GM18873 (cell line): ENCODE data around the gene PDAP1.
"Not testable (repeated sequence)": the region's sequence is repeated elsewhere in the genome, so short reads cannot be mapped to it uniquely, and the experiment has no call there.

ENCODE experiments used
- ATAC-seq: cut with Tn5 transposase; IDR thresholded peaks from one replicate; pipeline ENCODE4 v1.9.1; 2021; ENCODE audit warnings: mild to moderate bottlenecking, moderate library complexity, moderate number of reproducible peaks; ENCODE audit not compliant: unreplicated experiment, low FRiP score

PDAP1 gene, protein sequence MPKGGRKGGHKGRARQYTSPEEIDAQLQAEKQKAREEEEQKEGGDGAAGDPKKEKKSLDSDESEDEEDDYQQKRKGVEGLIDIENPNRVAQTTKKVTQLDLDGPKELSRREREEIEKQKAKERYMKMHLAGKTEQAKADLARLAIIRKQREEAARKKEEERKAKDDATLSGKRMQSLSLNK

DNA sequence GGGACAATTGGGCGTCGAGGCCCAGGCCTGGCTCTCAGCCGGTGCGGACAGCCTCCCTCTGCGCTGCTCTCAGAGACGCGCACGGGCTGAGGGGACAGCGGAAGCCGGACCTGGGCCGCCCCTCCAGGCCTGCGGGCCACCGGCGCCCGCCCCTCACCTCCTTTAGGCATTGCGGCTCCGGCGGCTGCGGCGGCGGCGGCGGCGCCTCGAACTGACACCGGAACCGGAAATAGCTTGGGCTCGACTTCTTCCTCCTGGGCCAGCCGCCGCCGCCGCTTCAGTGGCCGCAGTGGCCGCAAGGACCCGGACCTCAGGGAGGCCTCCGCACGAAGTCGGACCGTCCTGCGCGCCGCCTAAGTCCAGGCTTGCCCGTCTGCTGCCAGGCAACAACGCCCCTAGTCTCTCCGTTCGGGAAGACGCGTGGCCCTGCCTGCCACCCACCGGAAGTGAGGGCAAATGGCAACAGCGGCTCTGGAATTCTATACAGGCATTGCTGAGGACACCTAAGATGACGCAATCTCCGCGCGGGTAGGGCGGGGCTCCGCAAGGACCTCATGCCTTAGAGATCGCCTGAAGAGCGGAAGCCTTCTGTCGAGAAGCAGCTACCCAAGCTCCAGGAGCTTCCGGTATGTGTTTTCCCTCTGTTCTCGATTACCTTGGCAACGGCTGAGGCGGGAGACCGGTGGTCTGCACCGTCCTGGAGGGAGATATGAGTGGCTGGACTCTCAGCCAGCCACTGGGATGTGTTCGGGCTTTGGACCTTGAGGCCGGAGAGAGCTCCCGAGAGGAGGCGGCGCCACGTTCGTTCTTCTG, at the start of gene PDAP1, which contains the start of gene BUD31:
TSS of gene PDAP1 (minus strand) at position 219 of the 813 bp plus-strand sequence. CDS start at position 170, 49 bp downstream.
TSS of gene BUD31 (plus strand) at position 591 of the 813 bp plus-strand sequence. CDS start 2,124 bp downstream, outside the sequence.
- ATAC-seq, result peak; percentile 70

DNA sequence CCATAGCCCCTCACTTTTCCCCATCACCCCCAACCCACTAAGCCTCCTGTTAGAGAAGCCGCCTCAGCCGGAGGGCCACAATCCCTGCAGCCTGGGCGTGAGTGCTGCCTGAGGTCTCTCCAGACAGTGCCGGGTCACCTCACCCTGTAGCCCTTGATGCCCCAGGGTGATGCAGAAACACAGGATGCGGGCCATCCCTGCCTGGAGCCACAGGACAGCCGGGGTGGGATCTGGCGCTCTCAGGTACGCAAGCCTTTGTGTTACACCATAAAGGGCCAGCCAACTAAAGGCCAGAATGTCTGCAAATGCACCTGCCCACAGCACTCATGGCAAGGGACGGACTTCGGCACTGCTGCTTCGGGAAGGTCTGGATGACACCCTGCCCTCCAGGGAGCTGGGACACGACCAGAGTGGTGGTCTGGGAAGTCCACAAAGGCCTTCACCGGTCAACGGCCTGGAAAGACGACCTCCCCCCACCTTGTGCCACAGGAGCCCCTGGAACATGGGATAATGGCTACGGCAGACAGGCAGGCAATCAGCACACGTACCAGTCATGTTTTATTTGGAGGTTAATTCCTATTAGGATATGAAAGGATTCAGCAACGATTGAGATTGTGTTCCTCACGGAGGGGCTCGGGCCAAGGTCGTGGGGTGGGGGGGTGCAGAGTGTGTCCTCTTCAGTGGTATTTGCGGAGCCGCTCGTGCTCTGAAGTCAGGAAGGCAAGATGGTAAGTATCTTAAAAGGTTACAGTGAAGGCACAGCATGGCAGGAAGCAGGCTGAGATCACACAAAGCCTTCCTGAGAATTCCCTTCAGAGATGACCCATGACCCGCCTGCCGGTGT, 49.5 kb upstream of the PDAP1 start:
- ATAC-seq, result no peak

DNA sequence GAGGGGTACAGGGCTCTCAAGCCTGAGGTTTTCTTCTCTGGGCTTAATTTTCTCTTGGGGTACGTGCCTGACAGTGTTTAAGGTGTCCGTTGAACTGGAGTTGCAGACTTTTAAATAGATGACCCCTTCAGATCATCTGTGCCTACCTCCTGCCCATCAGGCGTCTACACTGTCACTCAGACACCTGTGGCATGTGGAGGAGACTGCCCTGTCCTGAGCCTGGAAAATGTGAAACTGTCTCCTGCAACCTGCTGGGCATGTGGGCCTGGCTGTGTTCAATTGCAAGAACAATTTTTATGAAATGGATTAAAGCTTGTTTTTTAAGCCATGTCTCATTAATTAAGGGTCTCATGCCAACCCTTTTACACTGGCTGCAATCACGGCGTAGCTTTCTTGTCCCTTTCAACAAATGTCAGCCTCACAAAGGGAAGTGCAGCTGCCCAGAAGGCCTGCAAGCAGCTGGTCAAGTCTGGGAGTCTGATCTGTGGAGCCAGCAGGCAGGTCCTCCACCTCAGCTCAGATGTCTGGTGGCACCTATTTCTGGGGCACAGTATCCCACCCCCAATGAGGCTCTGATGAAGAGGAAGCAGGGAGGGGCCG, 48.8 kb upstream of the PDAP1 start:
- no peak for ATAC-seq

- no peak for ATAC-seq
Measured at GRCh38 chr7:99456288-99456687, 47.9 kb upstream of the PDAP1 start.

DNA sequence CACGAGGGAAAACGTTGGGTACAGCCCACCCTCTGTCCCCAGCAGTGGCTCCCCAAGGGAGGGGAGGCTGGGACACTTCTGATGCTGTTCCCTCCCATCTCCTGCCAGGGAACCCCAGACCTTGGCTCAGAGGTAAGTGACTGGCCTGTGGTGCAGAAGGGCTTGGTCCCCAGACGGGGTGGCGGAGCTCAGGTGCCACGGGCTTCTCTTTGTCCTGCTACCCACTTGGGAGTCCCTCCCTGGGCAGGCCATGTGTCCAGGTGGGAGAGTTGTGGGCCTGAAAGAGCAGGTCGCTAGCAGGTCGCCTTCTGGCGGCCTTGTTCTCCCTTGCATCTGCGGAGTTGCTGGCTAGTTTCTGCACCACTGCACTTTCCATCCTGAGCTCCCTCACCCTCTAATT, 47.5 kb upstream of the PDAP1 start:
- no peak for ATAC-seq

GRCh38 chr7:99453105-99453504, 44.7 kb upstream of the PDAP1 start:
- ATAC-seq, result no peak

DNA sequence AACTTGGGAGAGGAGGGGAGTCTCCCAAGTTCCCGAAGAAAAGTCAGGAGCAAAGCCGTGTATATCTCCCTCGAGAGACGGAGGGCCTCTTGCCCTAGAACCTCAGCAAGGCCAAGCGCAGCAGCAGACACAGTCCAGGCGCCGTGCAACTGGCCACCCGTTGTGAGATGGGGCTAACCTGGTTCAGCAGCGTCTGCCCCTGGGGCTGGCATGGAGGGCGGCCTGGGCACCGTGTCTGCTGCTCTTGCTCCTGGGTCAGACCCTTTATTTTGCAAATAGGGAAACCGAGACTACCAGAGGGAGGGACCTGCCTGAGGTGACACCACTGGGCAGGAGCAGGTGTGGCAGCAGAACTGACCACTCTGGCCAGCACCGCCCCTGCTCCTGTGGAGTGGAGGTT, 44.1 kb upstream of the PDAP1 start:
- ATAC-seq, result no peak

GRCh38 chr7:99451936-99452335, 43.5 kb upstream of the PDAP1 start:
- ATAC-seq, result no peak

- ATAC-seq, result no peak
Measured at GRCh38 chr7:99449326-99449725, 40.9 kb upstream of the PDAP1 start.

DNA sequence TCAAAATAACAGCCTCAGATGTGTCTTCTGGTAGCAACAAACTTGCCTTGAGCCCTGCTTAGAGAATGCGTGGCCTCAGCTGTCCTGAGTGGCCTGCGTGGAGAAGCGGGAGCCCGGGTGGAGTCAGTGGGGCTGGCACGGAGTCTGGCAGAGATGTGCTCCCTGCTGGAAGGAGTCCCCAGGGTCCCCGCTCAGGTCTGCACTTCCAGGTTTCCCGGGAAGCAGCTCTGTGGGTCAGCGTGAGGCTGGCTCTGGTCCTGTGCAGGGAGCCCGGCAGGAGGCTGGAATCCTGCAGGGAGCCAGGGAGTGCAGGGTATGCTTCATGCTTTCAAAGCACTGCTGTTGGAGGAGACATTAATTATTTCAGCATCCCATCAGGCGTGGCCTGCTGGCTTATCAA, 40.5 kb upstream of the PDAP1 start:
- no peak for ATAC-seq

DNA sequence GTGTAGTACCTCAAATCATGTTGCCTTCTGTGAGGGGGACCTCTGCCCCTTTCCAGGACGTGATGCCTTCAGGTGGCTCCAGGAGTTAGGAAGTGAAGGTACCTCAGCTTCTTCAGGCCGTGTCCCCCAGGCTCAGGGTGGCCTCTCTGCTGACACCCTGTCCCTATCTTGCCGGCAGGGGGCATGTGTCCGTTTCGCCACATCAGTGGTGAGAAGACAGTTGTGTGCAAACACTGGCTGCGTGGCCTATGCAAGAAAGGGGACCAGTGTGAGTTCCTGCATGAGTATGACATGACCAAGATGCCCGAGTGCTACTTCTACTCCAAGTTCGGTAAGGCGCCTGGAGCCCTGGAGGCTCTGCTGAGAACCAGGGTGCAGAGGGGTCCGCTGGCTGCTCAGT, 39.5 kb upstream of the PDAP1 start:
- no peak for ATAC-seq

DNA sequence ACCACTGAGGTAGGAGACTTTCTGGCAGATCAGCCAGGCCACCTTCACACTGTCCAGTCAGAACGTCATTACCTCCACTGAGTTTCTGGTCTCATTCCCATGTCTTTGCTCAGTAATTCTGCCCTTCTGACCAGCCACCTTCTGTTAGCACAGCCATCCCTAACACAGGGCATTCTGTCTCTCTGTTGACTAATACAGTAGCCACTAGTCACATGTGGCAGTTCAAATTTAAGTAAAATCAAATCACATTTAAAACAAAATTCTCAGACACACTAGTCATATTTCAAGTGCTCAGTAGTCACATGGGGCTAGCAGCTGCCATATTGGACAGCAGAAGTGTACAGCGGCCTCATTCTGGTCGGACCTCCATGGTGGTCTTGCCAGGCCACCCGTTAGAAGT, 37.7 kb upstream of the PDAP1 start:
- ATAC-seq, result no peak

- ATAC-seq, result no peak
Measured at GRCh38 chr7:99440195-99440594, 31.8 kb upstream of the PDAP1 start.

DNA sequence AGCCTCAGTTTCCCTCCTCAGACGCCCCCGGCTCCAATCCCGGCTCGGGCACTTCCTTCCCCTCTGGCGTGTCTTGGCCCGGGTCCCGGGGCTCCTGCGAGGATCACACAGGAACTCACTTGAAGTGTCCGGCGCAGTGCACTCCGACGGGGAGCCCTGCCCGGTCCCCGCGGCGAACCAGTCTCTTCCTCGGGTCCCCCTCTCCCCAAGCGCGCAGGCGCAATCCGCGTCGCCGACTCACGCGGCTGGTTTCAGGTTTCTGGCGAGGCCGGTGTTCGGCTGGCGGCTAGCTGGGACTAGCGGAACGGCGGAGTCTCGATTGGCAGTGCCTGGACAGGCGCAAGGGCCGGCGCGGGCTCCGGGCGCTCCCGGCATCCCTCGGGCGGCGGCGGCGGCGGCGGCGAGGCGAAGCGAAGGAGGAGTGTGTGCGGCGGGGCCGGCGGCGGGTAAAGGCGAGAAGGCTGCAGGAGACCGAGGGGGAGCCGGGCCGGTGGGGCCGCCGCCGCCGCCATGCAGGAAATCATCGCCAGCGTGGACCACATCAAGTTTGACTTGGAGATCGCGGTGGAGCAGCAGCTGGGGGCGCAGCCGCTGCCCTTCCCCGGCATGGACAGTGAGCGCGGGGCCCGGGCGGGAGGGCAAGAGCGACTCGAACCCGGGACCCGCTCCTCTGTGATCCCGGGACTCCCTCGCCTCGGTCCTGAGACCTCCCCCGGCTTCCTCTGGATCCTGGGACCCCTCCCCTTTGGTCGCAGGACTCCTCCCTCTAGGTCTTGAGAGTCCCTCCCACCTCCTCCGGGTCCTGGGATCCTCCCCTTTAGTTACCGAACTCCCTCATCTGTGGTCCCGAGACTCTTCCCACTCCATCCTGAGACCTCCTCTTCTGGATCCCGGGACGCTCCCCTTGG, 30.4 kb upstream of the PDAP1 start, which contains the start of the genes CPSF4 and PTCD1:
TSS of gene CPSF4 (plus strand) at position 371 of the 908 bp plus-strand sequence. CDS start at position 511, 140 bp downstream.
TSS of gene PTCD1 (minus strand) at position 226 of the 908 bp plus-strand sequence. CDS start 3,556 bp downstream, outside the sequence.
- peak; percentile 83 for ATAC-seq

GRCh38 chr7:99437946-99438572, 29.7 kb upstream of the PDAP1 start:
- no peak for ATAC-seq

- no peak for ATAC-seq
Measured at GRCh38 chr7:99433158-99433557, 24.8 kb upstream of the PDAP1 start.

- not testable (repeated sequence) for ATAC-seq
Measured at GRCh38 chr7:99431756-99432540, 23.6 kb upstream of the PDAP1 start.

- ATAC-seq, result no peak
Measured at GRCh38 chr7:99429756-99430155, 21.4 kb upstream of the PDAP1 start.
